Left cardiac atrium (tissue), 4 donors: Measurements from ENCODE around the gene ARID4B. TPM values are rescaled to one million over a fixed set of nuclear protein-coding genes. Genes with fewer than 3 reads are reported as not detected.

Experiments used
- ATAC-seq, 2 donors: fragments of 200-7000 bp; cut with Tn5 transposase; one replicate each; pipeline ENCODE4 v1.9.1; 2020; ENCODE audit warnings: mild to moderate bottlenecking in 2 of 2, moderate library complexity in 2 of 2
- DNase-seq: peaks from one replicate; pipeline ENCODE4 v3.0.0-alpha.2; 2020
- intact Hi-C, 2 donors: fragments of 100-400 bp; cut with DNase I; formaldehyde crosslinking; loops; one replicate each; pipeline versions ENCODE4 v1.14.1 to v1.15.1; 2022 to 2023
- microRNA-seq, 2 donors: library from miRNA; unstranded; fragments of <30 nt; microRNA quantifications; one replicate each; pipeline ENCODE4 v1.2.0, GENCODE V29; 2020
- total RNA-seq, 2 donors: library from RNA; stranded (reverse); fragmentation: NEBNext Ultra II Directional; extraction: Animal tissue kit (Norgen Biotek cat#: 25700); gene quantifications; one replicate each; pipeline ENCODE4 v1.2.1, GENCODE V29; 2021
- donor health status: DM: no; HTN: yes; CAD: no.
- donor health status: DM: no; HTN: yes; CAD: no; lungs with severe emphysema.
- donor health status: DM: yes; HTN: yes; CAD: no.
- donor health status: Dilated cardiomyopathy.

Gene ARID4B
- total RNA-seq, 2 donors from 2014 or later, result 17.6 to 19.3 TPM

GRCh38 chr1:235124111-235124510 is 203.9 kb downstream of the ARID4B start:
- no peak for DNase-seq
- intact Hi-C loops, result no loop called here
- no peak for ATAC-seq

GRCh38 chr1:235122348-235122747 is 205.6 kb downstream of the ARID4B start:
- DNase-seq (no peak), ATAC-seq (no peak)
- intact Hi-C loops, result no loop called here

Small RNA genes lying within 50 kb of the gene (microRNA-seq; reads per million reads assigned to microRNA genes)
- 0.20 to 0.27 reads per million in 2 donors for gene MIR4753

Other genes starting within 250 kb of the ARID4B start
- gene TOMM20, start 199.3 kb downstream of the ARID4B start, total RNA-seq, result 10 to 100 TPM; 69.3 to 95.7 TPM
- gene RBM34, start 166.9 kb downstream of the ARID4B start, total RNA-seq, result 10 to 100 TPM; 47.0 to 54.6 TPM
- gene GGPS1, start 391 bp upstream of the ARID4B start, total RNA-seq, result 10 to 100 TPM; 25.1 to 28.4 TPM
- 10 to 100 TPM; 10.8 to 13.6 TPM for gene TBCE, start 39.2 kb upstream of the ARID4B start, total RNA-seq
- gene B3GALNT2, start 176.3 kb upstream of the ARID4B start, total RNA-seq, result 10 to 100 TPM; 19.9 to 23.0 TPM